SK-N-DZ (cell line): ENCODE data around the gene ARHGEF40.

ENCODE experiments used
- DNase-seq: peaks from one replicate; pipeline ENCODE4 v3.0.0-alpha.2; 2015; ENCODE audit warnings: low spot score
- small RNA-seq, 2 experiments: library from RNA; depleted of rRNA; stranded (forward); fragments of <200 nt; gene quantifications; one replicate each; pipeline ENCODE3, GENCODE V24; 2014

Gene ARHGEF40

DNA sequence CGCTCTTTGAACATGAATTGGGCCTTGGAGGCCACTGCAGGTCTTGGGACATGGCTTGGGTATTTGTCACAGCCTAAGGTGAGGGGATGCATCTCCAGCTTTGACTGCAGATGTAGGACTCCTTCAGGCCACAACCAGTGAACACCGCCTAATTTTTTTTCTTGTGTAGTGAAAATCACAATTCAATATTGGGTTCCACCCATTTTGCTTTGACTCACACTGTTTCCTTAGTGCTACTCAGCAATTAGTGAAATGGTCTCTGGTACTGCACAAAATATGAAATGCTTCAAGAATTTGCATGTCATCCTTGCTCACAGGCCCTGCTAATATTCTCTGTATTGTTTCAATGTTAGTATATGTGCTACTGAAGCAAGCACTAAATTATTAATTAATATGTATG, 43.3 kb downstream of the ARHGEF40 start:
- DNase-seq, result no peak

DNA sequence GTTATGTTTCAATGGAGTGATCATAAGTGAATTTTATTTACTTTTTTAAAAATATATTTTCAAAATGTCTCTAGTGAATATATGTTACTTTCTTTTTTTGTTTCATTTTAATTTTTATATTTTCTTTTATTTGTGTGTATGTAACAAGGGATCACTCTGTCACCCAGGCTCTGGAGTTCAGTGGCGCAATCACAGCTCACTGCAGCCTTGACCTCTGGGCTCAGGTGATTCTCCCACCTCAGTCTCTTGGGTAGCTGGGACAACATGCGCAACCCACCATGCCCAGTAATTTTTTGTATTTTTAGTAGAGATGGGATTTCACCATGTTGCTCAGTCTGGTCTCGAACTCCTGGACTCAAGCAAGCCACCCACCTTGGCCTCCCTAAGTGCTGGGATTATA, 48.8 kb downstream of the ARHGEF40 start:
- DNase-seq, result no peak

DNA sequence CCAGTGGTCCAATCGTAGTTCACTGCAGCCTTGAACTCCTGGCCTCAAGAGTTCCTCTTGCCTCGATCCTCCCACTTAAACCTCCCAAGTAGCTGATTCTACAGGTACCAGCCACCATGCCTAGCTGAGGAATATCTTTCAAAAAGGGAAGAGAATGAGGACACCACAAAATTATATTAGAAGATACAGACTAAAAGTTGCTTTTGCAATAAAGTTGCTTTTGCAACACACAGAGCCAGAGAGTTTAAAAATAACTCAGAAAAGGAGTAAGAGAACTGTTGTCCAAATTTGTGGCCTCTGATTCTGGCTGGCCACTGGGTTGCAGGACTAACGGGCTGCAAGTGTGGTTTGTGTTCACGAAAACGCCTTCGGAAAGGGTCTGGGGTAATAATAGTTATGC, 50.6 kb downstream of the ARHGEF40 start:
- DNase-seq, result no peak

- DNase-seq, result no peak
Measured at GRCh38 chr14:21121122-21121521, 51.0 kb downstream of the ARHGEF40 start.

DNA sequence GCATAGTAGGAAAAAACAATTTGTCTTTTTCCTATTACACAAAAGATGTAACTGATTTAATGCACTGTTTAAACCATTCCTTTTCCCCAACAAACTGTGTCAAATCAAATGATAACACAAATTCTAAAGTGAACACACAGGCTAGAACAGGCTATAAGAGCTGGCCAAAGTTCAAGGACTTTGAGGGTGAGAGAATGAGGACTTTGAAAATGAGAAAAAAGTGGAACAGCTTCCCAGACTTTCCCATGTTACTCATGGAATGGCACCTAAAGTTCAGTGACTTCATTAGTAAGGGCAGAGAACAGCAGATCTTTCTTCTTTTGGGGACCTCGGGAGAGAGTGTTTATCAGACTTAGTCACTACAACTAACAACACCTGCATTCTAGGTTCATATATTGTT, 53.3 kb downstream of the ARHGEF40 start:
- no peak for DNase-seq

- no peak for DNase-seq
Measured at GRCh38 chr14:21133901-21134300, 63.8 kb downstream of the ARHGEF40 start.

- peak; percentile 16 for DNase-seq
Measured at GRCh38 chr14:21136024-21136423, 65.9 kb downstream of the ARHGEF40 start.

Small RNA genes within 50 kb of the gene (small RNA-seq; reads per million reads assigned to genes)
- gene RNU6-252P, result 0 to 0.04 reads per million in 2 experiments
